Erythroblast (primary cell): ENCODE measurements around the gene PPP1R13B.

ENCODE experiments used
- DNase-seq, 2 experiments: peaks; one replicate each; lab custom pipeline; 2025; lab: John Stamatoyannopoulos, UW
- GATA1 ChIP-seq: IDR thresholded peaks from 2 replicates; pipeline ENCODE4 v1.6.1; 2011; ENCODE audit warnings: low read depth, mild to moderate bottlenecking, control low read depth, low read length, moderate library complexity
- POLR2A ChIP-seq: IDR thresholded peaks from 2 replicates; pipeline ENCODE4 v1.6.1; 2011; ENCODE audit warnings: mild to moderate bottlenecking, low read length

PPP1R13B gene

DNA sequence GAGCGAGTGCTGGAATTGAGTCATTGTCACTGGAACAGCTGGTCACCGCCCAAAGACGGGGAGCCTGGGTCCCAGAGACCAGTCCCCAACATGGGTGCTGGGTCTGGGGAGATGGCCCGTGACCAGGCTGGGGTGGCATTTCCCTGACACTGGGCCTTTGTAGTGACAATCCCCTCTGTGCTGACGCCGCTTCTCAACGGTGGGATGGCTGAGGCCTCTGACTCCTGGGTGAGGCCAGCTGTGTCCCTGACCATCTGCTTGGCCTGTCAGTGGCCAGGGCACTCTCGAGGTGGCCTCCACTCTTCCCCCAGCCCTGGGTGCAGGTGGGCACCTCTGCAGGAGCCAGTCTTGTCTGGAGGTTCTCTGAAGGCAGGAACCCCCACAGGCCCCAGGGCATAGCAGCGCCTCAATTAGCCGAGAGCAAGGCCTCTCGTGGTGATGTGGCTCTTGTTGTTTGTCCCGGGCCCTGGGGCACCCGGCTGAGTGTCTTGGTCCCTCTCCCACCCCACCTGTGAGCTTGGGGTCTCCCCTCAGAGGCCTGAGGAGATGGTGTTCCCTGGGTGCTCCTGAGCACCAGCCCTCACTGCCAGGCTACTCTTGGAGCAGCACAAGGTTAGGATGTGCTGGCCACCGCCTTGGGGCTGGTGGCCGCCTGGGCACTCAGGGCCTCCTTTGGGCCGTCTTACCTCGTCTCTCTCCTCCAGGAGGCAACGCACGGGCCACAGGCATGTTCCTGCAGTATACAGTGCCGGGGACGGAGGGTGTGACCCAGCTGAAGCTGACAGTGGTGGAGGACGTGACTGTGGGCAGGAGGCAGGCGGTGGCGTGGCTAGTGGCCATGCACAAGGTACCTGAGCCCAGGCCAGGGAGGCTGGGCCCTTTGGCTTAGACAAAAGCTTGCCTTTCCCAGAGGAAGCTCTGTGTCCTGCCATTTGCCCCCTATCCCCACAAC, 115.2 kb downstream of the PPP1R13B start:
- DNase-seq, result no peak
- TF ChIP-seq GATA1, result no peak

DNA sequence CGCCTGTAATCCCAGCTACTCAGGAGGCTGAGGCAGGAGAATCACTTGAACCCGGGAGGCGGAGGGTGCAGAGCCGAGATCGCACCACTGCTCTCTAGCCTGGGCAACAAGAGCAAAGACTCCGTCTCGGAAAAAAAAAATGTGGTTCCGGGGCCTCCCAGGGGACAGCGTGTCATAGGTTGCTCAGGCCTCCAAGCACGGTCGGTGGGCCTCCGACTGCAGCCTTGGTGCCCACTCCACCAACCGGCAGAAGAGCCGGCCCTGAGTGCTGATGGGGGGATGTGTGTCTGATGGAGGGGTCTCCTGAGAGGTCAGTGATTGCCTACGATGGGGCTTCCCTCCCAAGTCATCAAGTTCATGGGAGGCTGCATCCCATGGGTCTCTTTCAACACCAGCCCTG, 115.9 kb downstream of the PPP1R13B start:
- DNase-seq, result no peak
- TF ChIP-seq GATA1 (no peak), POLR2A (no peak)

DNA sequence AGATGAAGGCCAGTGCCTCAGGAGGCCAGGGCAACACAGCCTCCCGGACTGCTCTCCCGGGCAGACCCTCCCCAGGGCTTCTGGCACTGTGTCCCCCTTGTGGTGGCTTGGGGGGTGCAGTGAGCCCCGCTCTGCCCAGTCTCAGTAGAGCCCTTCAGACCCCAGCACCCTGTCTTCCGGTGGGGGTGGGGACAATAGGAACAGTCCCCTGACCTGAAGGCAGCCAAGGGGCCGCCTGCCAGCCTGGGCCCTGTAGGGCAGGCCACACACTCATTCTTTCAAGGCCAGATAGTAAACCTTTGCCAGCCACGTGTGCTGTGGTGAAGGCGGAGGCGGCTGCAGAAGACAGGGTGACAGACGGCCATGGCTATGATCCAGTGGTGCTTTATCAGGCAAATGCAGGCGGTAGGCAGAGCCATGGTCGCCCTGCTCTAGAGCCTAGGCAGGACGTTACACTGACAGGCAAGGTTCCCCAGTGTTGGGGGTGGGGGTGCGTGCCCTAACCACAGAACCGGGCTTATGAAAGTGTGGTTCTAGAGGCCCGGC, 116.8 kb downstream of the PPP1R13B start:
- TF ChIP-seq GATA1 (peak; percentile 57), POLR2A (peak; percentile 29)
- peak; percentile 98 to 99 for DNase-seq

DNA sequence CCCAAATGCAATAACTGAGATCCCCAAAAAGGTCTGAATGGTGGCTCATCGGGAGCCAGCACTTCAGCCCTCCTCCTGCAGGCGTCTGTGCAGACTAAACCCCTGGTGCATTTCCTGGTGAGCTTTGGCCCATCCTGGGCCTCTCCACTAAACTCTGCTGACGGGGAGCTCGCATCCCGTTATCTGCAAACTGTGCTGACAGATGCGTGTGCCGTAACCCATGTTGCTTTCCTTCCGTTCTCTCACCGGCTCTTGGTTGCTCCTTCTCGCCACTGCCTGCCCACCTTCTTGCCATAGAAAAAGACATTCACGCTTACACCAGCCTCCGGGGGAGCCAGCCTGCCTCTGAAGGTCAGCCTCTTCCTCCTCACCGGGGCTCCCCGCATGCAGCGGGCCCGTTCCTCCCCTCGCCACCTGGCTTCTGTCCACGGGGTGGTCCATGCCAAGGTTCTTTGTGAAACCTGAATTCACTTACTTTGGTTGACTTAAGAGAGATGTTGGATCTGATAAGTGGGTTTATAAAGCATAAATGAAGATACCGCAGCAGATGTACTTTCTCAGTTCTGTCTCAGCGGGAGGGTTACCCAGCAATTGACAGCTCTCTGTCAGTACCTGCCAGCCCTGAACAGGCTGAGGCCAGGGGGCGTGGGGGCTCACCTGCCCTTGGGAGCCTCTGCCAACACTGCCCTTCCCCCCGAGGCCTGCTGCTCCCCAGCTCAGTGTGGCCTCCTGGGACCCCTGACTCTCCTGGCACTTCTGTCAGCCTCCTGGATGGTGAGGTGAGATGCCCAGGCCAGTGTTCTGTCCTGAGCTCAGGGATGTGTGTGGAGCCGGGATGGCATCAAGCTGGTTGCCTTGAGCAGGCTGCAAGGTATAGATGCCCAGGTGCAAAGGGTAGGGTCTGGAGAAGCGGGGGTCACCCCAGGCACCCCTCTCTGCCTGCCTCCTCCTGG, 117.6 kb downstream of the PPP1R13B start:
- no peak for TF ChIP-seq GATA1
- TF ChIP-seq POLR2A, result no peak
- peak; percentile 20 to 31 for DNase-seq

DNA sequence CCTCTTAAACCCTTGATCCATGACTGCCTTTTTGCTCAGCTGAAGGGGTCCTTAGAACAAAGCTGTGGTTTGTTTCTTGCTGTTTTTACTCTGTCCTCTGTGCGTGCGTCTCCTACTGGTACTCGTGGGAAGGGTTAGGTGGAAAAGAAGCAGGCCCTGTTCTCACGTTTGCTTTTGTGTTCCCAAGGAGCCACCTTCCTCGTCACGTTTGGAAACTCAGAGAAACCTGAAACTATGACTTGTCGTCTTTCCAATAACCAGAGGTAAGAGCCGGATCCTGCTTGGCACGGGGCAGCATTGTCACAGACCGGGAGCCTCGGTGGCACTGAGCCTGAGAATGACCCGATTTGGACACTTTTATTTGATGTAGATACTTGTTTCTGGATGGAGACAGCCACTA, 118.7 kb downstream of the PPP1R13B start:
- TF ChIP-seq POLR2A (no peak), GATA1 (no peak)
- DNase-seq, result no peak

DNA sequence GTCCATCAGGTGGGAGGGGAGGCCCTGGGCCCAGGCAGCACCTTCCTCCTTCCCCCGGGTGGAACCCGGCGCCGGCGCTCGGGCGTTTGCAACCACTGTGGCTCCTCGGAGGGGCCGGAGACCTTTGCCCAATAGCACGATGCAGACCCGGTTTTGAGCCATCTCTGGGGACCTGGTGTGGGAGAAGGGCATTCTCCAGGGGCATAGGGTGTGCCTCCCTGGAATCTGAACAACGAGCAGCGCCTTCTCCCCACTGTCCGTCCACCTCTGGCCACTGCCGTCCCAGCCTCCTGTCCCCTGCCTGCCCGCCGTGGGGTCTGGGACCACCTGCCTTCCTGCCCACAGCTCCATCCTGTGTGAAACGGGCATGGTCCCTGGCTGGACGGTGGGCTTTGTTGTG, 119.2 kb downstream of the PPP1R13B start:
- no peak for DNase-seq
- TF ChIP-seq POLR2A (no peak), GATA1 (no peak)

DNA sequence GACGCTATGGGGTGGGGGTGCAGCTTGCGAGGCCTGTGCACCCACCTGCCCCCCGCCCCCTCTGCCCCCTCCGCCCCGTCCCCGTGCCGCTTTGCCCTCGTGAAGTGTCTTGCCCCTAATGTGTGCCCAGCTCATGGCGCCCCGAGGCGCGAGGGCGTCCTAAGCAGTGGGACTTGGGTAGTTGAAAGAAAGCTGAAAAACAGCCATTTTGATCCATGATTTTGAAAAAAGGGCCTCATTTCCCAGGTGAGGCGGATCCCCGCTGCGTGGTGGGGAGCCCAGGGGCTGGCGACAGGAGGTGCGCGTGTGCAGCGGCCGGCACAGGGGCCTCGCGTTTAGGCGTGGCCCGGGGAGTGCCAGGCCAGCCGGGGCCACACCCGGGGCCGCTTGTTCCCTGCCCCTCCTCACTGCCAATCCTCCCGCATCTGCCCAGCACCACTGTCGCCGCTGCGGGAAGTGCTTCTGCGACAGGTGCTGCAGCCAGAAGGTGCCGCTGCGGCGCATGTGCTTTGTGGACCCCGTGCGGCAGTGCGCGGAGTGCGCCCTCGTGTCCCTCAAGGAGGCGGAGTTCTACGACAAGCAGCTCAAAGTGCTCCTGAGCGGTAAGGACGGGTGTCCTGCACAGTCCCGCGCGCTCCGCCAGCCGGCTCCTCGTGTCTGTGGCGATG, 119.9 kb downstream of the PPP1R13B start:
- TF ChIP-seq GATA1, result no peak
- no peak for TF ChIP-seq POLR2A

DNA sequence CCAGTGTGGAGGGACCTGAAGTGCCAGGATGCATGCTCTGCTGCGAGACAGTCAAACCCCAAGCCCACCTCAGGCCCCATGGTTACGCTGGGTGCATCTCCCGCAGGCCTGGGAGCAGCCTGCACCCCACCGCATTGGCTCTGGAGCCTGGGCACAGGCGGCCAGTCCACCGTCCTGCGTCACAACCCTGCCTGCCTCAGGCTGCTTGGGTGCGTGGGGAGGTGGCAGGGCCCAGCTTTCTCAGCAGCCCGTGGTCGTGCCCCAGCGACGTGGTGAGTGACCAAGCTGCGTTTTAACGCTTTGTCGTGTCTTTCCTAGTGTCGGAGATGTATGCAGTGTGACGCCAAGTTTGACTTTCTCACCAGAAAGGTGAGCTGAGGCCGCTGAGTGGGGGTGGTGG, 120.9 kb downstream of the PPP1R13B start:
- no peak for TF ChIP-seq GATA1
- no peak for TF ChIP-seq POLR2A
- no peak for DNase-seq

More for the DNA sequence above, 119.9 kb downstream of the PPP1R13B start:
- peak in 1 of 2 experiments; percentile 28 for DNase-seq

DNA sequence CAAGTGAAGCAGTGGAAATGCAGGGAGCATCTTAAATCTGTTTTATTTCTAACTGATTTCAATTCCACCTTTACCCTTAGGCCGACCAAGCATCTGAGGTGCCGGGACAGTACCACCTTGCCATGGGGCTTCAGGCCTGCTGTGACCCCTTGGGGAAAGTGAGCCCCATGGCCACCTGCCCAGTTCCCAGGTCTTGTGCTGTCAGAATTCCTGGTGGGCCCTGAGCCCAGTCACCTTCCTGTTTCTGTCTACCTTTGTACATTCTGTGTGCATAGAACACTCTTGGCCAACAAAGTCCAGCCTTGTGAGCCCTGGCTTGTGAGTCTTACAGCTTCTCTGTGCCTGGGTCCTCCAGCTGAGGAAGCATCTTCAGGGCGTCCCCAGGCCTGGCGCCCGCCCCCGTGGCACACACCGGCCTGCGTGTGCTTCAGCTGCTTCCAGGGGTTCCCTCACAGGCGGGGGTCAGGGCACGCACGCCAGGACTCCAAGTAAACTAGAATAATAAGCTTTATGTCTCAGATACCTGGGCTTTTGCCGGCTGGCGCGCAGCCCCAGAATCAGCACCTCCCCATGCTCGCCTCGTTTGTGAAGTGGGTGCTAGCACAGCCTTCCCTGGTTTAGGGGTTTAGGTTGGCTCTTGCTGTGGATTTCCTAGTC, 121.5 kb downstream of the PPP1R13B start:
- TF ChIP-seq POLR2A (no peak), GATA1 (no peak)
- DNase-seq, result no peak

DNA sequence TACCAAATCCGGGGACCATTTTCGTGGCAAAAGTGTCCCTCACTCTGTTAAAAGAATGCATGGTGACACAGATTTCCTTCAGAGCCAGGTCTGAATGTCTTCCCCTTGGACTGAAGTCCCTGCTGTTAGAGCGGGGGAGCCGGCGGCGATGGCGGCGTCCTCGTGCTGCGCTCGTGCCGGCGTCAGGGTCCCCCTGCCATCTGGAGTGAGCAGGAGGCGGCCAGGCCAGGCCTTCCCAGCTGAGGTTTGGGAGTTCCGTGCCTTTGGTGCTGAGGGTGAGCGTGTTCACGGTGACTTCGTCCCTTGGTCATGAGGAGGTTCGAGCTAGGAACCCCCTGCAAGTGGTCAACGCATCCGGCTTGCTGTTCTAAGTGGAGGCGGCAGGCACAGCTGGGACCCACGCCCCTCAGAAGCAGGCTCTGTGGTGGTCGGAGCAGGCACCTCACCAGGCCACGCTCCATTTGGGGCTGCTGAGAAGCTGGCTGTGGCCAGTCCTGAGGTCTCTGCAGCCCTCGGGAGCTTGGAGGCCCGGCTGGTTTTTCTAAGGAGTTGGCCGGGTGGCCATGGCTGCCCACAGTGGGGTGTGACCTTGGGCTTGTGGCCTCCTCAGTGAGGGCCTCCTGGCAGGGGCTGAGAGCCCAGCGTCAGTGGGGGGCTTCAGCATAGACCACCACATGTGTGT, 122.2 kb downstream of the PPP1R13B start:
- no peak for DNase-seq
- TF ChIP-seq POLR2A (no peak), GATA1 (no peak)

DNA sequence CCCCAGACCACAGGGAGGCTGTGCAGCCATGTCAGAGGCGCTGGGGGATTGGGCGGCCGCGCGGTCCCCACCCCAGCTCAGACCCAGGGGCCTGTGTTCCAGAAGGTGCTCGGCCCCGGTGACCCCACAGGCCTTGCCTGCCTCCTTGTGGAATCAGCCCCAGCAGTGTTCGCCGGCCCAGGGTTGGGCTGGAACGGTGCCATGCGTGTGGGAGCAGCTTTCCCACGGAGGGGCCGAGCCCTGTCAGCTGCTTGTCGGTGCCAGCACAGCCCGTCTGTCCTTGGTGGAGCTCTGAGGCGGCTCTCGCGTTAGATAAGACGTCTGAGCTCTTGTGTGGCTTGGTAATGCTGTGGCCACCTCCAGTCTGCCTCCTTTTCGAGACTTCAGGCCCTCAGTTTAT, 123.3 kb downstream of the PPP1R13B start:
- TF ChIP-seq POLR2A, result peak; percentile 36
- no peak for TF ChIP-seq GATA1
- DNase-seq, result peak; percentile 95 to 97

DNA sequence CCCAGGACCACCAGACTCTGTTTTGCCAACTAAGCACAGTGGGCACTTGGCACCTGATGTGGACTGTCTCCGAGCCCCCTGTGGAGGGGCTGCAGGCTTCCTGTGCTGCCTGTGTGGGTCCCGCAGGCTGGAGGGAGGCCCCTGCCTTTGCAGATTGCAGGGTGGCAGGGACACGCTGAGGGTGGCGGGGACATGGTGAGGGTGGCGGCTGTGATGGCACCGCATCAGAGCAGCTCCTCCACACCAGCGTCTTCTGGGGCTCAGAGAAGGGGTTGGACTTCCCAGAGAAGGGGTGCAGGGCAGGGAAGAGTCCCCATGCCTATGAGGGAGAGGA, 123.7 kb downstream of the PPP1R13B start:
- DNase-seq, result no peak
- TF ChIP-seq POLR2A, result no peak
- TF ChIP-seq GATA1, result no peak
